CD14-positive monocyte (primary cell): ENCODE measurements around the gene VDAC1. TPM values are rescaled to one million over a fixed set of nuclear protein-coding genes. Genes with fewer than 3 reads are reported as not detected.

ENCODE experiments used
- DNase-seq, 3 donors: peaks; one replicate each; pipeline ENCODE4 v3.0.0-alpha.2; 2011 to 2022
- H2AFZ ChIP-seq: 2 replicates; pipeline ENCODE4 v1.6.0; 2012; ENCODE audit warnings: mild to moderate bottlenecking, low read depth, low read length, inconsistent platforms; ENCODE audit not compliant: insufficient read depth, poor library complexity, severe bottlenecking
- H3K27ac ChIP-seq, 2 donors: 1 replicate in 1 of 2; 2 replicates in 1 of 2; pipeline ENCODE4 v1.5.1; 2012 to 2013; ENCODE audit warnings: low read length in 2 of 2, control low read depth in 1 of 2, inconsistent platforms in 1 of 2, low read depth in 1 of 2, mild to moderate bottlenecking in 1 of 2
- H3K27me3 ChIP-seq, 2 donors: one replicate each; pipeline versions ENCODE4 v1.6.0 to v1.6.1; 2011 to 2013; ENCODE audit warnings: low read length in 2 of 2; ENCODE audit not compliant: control insufficient read depth in 2 of 2, insufficient read depth in 2 of 2
- H3K36me3 ChIP-seq, 2 donors: replicated peaks in 1 of 2; 1 replicate in 1 of 2; 2 replicates in 1 of 2; pipeline versions ENCODE4 v1.5.1 to v1.6.1; 2012 to 2013; ENCODE audit warnings: low read length in 2 of 2, control low read depth in 1 of 2, inconsistent platforms in 1 of 2, mild to moderate bottlenecking in 1 of 2; ENCODE audit not compliant: insufficient read depth in 2 of 2, control insufficient read depth in 1 of 2
- H3K4me1 ChIP-seq, 2 donors: 1 replicate in 1 of 2; 2 replicates in 1 of 2; pipeline versions ENCODE4 v1.5.1 to v1.6.1; 2012 to 2013; ENCODE audit warnings: low read length in 2 of 2, control low read depth in 1 of 2, inconsistent platforms in 1 of 2, mild to moderate bottlenecking in 1 of 2, moderate library complexity in 1 of 2; ENCODE audit not compliant: insufficient read depth in 2 of 2, control insufficient read depth in 1 of 2
- H3K4me2 ChIP-seq: replicated peaks from 2 replicates; pipeline ENCODE3; 2012; ENCODE audit warnings: low read length, moderate library complexity, mild to moderate bottlenecking; ENCODE audit not compliant: poor library complexity, severe bottlenecking; ENCODE audit errors: extremely low read depth
- H3K4me3 ChIP-seq, 3 experiments: fragments of 200-600 bp in 1 of 3; sonication (generic) in 1 of 3; replicated peaks in 1 of 3; 1 replicate in 2 of 3; 2 replicates in 1 of 3; pipeline ENCODE4 v1.5.1; 2011 to 2013; ENCODE audit warnings: low read length in 3 of 3, mild to moderate bottlenecking in 3 of 3, control low read depth in 2 of 3, low read depth in 2 of 3, inconsistent platforms in 1 of 3, moderate library complexity in 1 of 3
- H3K79me2 ChIP-seq: 2 replicates; pipeline ENCODE4 v1.6.0; 2012; ENCODE audit warnings: mild to moderate bottlenecking, control low read depth, inconsistent platforms, low read length, moderate library complexity; ENCODE audit not compliant: insufficient read depth
- H3K9ac ChIP-seq: 2 replicates; pipeline ENCODE4 v1.6.0; 2017; ENCODE audit warnings: low read length, mild to moderate bottlenecking; ENCODE audit not compliant: insufficient read depth, poor library complexity, severe bottlenecking
- H3K9me3 ChIP-seq, 2 donors: replicated peaks in 1 of 2; 1 replicate in 1 of 2; 2 replicates in 1 of 2; pipeline versions ENCODE4 v1.5.1 to v1.6.1; 2012 to 2013; ENCODE audit warnings: low read length in 2 of 2, control low read depth in 1 of 2; ENCODE audit not compliant: control insufficient read depth in 1 of 2, insufficient read depth in 1 of 2
- H4K20me1 ChIP-seq: 2 replicates; pipeline ENCODE4 v1.6.0; 2012; ENCODE audit warnings: mild to moderate bottlenecking, low read length, control low read depth, moderate library complexity; ENCODE audit not compliant: insufficient read depth
- H3K27ac Mint-ChIP-seq, 7 donors: one replicate each; pipeline ENCODE4 v1.8.0; 2020; ENCODE audit warnings: mild to moderate bottlenecking in 7 of 7, mixed read lengths in 7 of 7, moderate library complexity in 6 of 7, inconsistent platforms in 2 of 7
- H3K27me3 Mint-ChIP-seq, 3 donors: one replicate each; pipeline ENCODE4 v1.8.0; 2021 to 2022; ENCODE audit warnings: low read depth in 3 of 3, mild to moderate bottlenecking in 3 of 3, mixed read lengths in 3 of 3, moderate library complexity in 3 of 3, inconsistent platforms in 1 of 3
- H3K36me3 Mint-ChIP-seq, 2 donors: one replicate each; pipeline ENCODE4 v1.8.0; 2020; ENCODE audit warnings: mixed read lengths in 2 of 2, inconsistent platforms in 1 of 2, mild to moderate bottlenecking in 1 of 2
- H3K4me1 Mint-ChIP-seq: one replicate; pipeline ENCODE4 v1.8.0; 2020; ENCODE audit warnings: mild to moderate bottlenecking, mixed read lengths
- H3K4me3 Mint-ChIP-seq, 2 donors: one replicate each; pipeline ENCODE4 v1.8.0; 2020; ENCODE audit warnings: mild to moderate bottlenecking in 2 of 2, mixed read lengths in 2 of 2, moderate library complexity in 1 of 2
- H3K9me3 Mint-ChIP-seq, 7 donors: one replicate each; pipeline ENCODE4 v1.8.0; 2020 to 2022; ENCODE audit warnings: mixed read lengths in 7 of 7, mild to moderate bottlenecking in 6 of 7, moderate library complexity in 6 of 7, inconsistent platforms in 2 of 7
- WGBS: methylation state at CpG from one replicate; pipeline ENCODE4 v1.1.5; 2013; ENCODE audit warnings: missing lambda C conversion rate; ENCODE audit not compliant: insufficient coverage; 5-methylcytosine and 5-hydroxymethylcytosine counted together
- intact Hi-C, 2 donors: fragments of 100-400 bp; cut with micrococcal nuclease; formaldehyde crosslinking; loops; one replicate each; pipeline versions ENCODE4 v1.15.0 to v1.15.1; 2023
- polyA plus RNA-seq, 3 donors: library from polyadenylated mRNA; depleted of rRNA in 1 of 3; unstranded in 2 of 3; stranded (reverse) in 1 of 3; fragments of 300-500 nt in 2 of 3; fragments of >200 nt in 1 of 3; fragmentation: Illumina TruSeq in 2 of 3; gene quantifications; 1 replicate in 2 of 3; 2 replicates in 1 of 3; pipeline ENCODE4 v1.2.3, GENCODE V29; 2012 to 2021
- TF ChIP-seq, protein P1 (sequence below): fragments of 200-600 bp; IDR thresholded peaks from one replicate; pipeline ENCODE4 v1.8.0; 2022; ENCODE audit warnings: antibody characterized with exemption, mild to moderate bottlenecking

VDAC1 gene
- polyA plus RNA-seq, 3 donors, result 59.9 to 107 (median 84.4) TPM

DNA sequence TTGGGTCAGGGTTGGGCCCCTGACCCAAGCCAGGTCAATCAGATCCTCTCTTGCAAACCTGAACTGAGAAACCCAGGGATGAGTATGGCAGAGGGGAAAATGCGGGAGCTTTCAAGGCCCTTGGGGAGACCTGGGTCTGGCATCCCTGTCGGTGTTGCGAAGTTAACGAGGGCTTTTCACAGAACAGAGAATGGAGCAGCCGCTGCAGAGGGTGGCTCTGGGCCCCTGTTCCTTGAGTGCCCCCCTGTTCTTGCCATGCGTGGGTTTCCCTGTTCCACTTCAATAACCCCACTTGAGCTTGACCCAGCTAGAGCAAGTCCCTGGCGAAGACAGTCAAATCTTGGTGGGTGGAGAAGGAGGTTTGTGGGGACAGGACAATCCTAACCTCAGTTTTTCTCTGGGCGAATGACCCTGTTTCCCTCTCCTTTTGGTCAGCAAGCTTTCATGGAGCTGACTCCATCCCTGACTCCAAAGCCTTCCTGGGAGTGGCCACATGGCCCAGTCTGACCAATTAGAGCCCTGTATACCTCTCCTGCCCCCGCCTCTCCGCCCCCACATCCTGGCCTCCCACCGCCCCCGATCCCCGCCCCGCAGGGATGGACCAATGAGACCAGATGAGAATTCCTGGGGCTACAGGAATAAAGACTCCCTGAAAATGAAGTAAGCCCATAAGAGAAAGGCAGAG lies 2.9 kb upstream of the VDAC1 start:
- Histone ChIP-seq H2AFZ (no peak overlapping the region), H3K27me3 (peaks cover 37 to 57% of the 10 kb centered on the region in 2 donors), H3K4me1 (peaks cover 22 to 26% of the 10 kb centered on the region in 2 donors), H3K36me3 (no peaks in the 10 kb centered on the region), H3K4me2 (no peak overlapping the region), H3K9ac (no peak overlapping the region), H3K9me3 (no peaks in the 10 kb centered on the region), H3K27ac (no peak overlapping the region), H3K79me2 (peaks cover 11% of the 10 kb centered on the region), H3K4me3 (no peak overlapping the region), H4K20me1 (peaks cover 13% of the 10 kb centered on the region)
- whole genome bisulfite sequencing, result 97% methylated on average over 6 of the region's 14 CpGs
- intact Hi-C loops, result no loop called here
- DNase-seq, result no peak
- peak overlapping the region in 2 of 7 donors; percentile 18 to 25 for H3K27ac Mint-ChIP-seq
- peaks cover 26% of the 10 kb centered on the region for H3K4me1 Mint-ChIP-seq
- H3K36me3 Mint-ChIP-seq, result no peaks in the 10 kb centered on the region
- peak overlapping the region in 1 of 2 donors; percentile 95 for H3K4me3 Mint-ChIP-seq
- peaks cover 0 to 16% (median 4%) of the 10 kb centered on the region in 7 donors for H3K9me3 Mint-ChIP-seq
- TF ChIP-seq, protein P1, sequence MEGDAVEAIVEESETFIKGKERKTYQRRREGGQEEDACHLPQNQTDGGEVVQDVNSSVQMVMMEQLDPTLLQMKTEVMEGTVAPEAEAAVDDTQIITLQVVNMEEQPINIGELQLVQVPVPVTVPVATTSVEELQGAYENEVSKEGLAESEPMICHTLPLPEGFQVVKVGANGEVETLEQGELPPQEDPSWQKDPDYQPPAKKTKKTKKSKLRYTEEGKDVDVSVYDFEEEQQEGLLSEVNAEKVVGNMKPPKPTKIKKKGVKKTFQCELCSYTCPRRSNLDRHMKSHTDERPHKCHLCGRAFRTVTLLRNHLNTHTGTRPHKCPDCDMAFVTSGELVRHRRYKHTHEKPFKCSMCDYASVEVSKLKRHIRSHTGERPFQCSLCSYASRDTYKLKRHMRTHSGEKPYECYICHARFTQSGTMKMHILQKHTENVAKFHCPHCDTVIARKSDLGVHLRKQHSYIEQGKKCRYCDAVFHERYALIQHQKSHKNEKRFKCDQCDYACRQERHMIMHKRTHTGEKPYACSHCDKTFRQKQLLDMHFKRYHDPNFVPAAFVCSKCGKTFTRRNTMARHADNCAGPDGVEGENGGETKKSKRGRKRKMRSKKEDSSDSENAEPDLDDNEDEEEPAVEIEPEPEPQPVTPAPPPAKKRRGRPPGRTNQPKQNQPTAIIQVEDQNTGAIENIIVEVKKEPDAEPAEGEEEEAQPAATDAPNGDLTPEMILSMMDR, result no peak
- H3K27me3 Mint-ChIP-seq, result peaks cover 62 to 73% (median 64%) of the 10 kb centered on the region in 3 donors

DNA sequence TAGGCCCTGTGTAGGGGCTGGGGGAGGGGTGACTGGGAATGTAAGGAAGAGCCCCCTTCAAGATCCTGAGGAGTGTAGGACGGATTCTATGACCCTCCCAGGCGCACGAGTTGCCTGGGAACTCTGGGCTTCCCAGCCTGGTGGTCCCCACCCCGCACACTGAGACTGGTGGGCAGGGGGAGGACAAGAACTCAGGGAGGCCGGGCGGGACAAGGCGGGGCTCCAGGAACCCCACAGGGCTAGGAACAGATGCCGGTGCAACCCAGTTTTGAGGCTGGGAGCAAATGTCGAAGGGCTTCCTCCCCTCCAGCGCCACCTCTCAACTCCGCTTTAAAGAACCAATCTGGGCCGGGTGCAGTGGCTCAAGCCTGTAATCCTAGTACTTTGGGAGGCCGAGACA lies 1.3 kb upstream of the VDAC1 start:
- no peak for DNase-seq
- Mint-ChIP-seq H3K9me3 (peaks cover 0 to 16% (median 2%) of the 10 kb centered on the region in 7 donors), H3K36me3 (peaks cover 10 to 13% of the 10 kb centered on the region in 2 donors), H3K4me1 (peaks cover 28% of the 10 kb centered on the region), H3K27ac (no peak overlapping the region), H3K27me3 (peaks cover 53 to 58% (median 54%) of the 10 kb centered on the region in 3 donors), H3K4me3 (peak overlapping the region; percentile 86 to 95)
- H3K4me2 ChIP-seq, result no peak overlapping the region
- peaks cover 25 to 44% of the 10 kb centered on the region in 2 donors for H3K27me3 ChIP-seq
- intact Hi-C loops, result no loop called here
- H3K9ac ChIP-seq, result peak overlapping the region; percentile 92
- no peak overlapping the region for H3K27ac ChIP-seq
- no peaks in the 10 kb centered on the region for H3K9me3 ChIP-seq
- peak overlapping the region; percentile 91 for H2AFZ ChIP-seq
- TF ChIP-seq, protein P1, result no peak
- H3K4me1 ChIP-seq, result peaks cover 23 to 28% of the 10 kb centered on the region in 2 donors
- H4K20me1 ChIP-seq, result peaks cover 29% of the 10 kb centered on the region
- peaks cover 27% of the 10 kb centered on the region for H3K79me2 ChIP-seq
- WGBS, result 96% methylated on average over 11 of the region's 13 CpGs
- H3K4me3 ChIP-seq, result peak overlapping the region in 1 of 3 experiments; percentile 82
- peaks cover under 1 to 9% of the 10 kb centered on the region in 2 donors for H3K36me3 ChIP-seq
